ENCODE data around the gene DDX39A. TPM values are rescaled to one million over a fixed set of nuclear protein-coding genes. Genes with fewer than 3 reads are reported as not detected.

DDX39A gene
- total RNA-seq, result 41.2 and 41.5 TPM in 2 replicates

DNA sequence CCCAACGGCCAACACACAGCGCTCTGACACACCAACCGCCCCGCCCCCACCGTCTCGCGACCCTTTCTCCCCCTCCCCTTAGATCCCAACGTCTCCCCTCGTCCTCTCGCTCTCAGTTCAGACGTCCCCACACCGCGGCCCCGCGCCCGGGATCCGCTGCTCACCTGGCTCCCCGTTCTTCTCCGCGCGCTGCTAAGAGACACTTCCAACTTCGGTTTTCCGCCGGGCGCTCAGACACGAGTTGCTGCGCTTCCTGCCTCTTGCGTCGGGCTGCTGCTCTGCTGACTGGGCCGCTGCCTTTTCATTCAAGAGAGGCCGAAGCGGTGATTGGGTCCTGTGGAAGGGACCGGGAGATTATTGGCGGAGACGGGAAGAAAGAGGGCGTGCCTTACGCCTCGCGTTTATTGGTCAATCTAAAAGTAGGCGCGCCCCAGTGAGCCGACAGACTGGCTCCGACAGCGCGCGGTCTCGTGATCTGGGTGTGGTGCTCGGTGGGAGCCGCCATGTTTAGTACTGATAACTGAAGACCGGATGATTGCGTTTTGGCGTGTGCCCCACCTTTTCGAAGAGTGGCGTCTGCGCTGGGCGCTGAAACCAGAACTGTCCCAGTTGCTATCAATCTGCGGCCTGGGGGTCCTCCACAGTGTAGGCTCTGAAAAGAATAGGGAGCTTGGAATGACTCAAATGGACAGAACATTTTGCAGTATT, at the start of gene DDX39A:
Gene DDX39A, minus strand, starts transcription at position 236 of the 708 bp plus-strand sequence. CDS start 6,121 bp downstream, outside the sequence.

DNA sequence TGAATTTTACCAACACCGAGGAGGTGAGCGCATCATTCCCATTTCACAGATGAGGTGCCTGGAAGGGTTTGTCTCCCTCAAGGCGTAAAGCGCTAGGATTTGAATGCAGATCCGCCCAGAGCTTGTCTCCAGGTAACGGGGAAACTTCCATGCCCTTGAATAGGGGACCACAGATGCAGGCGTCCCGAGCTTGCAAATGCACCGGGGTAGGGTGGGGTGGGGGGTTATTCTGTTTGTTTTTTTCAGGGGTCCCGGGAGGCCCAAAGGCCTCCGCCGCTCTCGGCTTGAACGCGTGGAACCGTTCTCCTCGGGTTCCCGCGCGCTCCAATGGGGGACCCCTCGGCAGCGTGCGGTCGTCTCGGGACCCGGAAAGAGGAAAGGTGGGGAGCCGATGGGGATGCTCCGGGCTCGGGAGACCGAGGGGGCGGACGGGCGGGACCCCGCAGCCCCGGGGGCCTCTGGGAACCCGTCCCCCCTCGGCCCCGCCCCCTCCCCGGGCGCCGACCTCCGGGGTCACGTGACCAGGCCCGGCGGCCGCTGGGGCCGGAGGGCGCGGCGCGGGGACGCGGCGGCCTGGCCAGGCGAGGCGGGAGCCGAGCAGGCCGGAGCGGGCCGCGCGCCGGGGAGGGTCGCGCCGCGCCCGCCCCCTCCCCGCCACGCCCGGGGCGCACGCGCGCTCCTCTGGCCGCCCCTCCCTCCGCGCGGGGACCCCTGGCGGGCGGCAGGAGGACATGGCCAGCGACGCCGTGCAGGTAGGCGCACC, 13.8 kb upstream of the DDX39A start, which contains the start of gene PKN1:
Gene PKN1, plus strand, starts transcription at position 516 of the 763 bp plus-strand sequence. Its CDS starts 216 bp downstream, at position 732.

Other genes starting within 250 kb of the DDX39A start
- 4.1 and 4.8 TPM in 2 replicates for gene ADGRL1, start 213.2 kb downstream of the DDX39A start, total RNA-seq
- gene ADGRE5, start 37.9 kb downstream of the DDX39A start, total RNA-seq, result 13.6 and 17.8 TPM in 2 replicates
- gene PKN1, start 14.0 kb upstream of the DDX39A start, total RNA-seq, result 87.1 and 99.3 TPM in 2 replicates
- gene PTGER1, start 56.0 kb upstream of the DDX39A start, total RNA-seq, result 0.86 and 0.91 TPM in 2 replicates
- gene GIPC1, start 76.8 kb upstream of the DDX39A start, total RNA-seq, result 72.9 and 75.1 TPM in 2 replicates
- gene DNAJB1, start 99.1 kb upstream of the DDX39A start, total RNA-seq, result 60.6 and 83.7 TPM in 2 replicates
- gene TECR, start 110.3 kb upstream of the DDX39A start, total RNA-seq, result 47.0 and 61.5 TPM in 2 replicates
- gene NDUFB7, start 152.7 kb upstream of the DDX39A start, total RNA-seq, result 147 and 171 TPM in 2 replicates
- under 0.01 TPM in 1 of 2 replicates, not detected in the other for gene CLEC17A, start 163.7 kb upstream of the DDX39A start, total RNA-seq